Non-pigmented ciliary epithelial cell (primary cell): ENCODE results near the gene GNAL.

Source experiments
- DNase-seq: peaks from one replicate; pipeline ENCODE4 v3.0.0-alpha.2; 2010; ENCODE audit warnings: low read depth

Gene GNAL

GRCh38 chr18:11808001-11808855, 119.2 kb downstream of the GNAL start:
- no peak for DNase-seq

- DNase-seq = no peak
These were observed 120.8 kb downstream of the GNAL start for GRCh38 chr18:11809895-11810294.

- DNase-seq = no peak
These were observed 121.3 kb downstream of the GNAL start for GRCh38 chr18:11810379-11810778.

- DNase-seq = no peak
These were observed 121.9 kb downstream of the GNAL start for GRCh38 chr18:11811009-11811408.

- no peak for DNase-seq
These were observed 128.2 kb downstream of the GNAL start for GRCh38 chr18:11817229-11817628.

- DNase-seq = no peak
These were observed 129.6 kb downstream of the GNAL start for GRCh38 chr18:11818486-11819203.

- DNase-seq = no peak
These were observed 130.9 kb downstream of the GNAL start for GRCh38 chr18:11819938-11820337.

GRCh38 chr18:11820697-11821096, 131.6 kb downstream of the GNAL start:
- no peak for DNase-seq

GRCh38 chr18:11821208-11821607, 132.1 kb downstream of the GNAL start:
- DNase-seq = no peak

- no peak for DNase-seq
These were observed 132.7 kb downstream of the GNAL start for GRCh38 chr18:11821643-11822237.

GRCh38 chr18:11823545-11823944, 134.5 kb downstream of the GNAL start:
- no peak for DNase-seq

- DNase-seq = no peak
These were observed 137.8 kb downstream of the GNAL start for GRCh38 chr18:11826836-11827235.

GRCh38 chr18:11828786-11829432, 139.8 kb downstream of the GNAL start:
- DNase-seq = no peak

- DNase-seq = no peak
These were observed 141.5 kb downstream of the GNAL start for GRCh38 chr18:11830585-11830984.

GRCh38 chr18:11831921-11832320, 142.9 kb downstream of the GNAL start:
- no peak for DNase-seq

- DNase-seq = no peak
These were observed 145.7 kb downstream of the GNAL start for GRCh38 chr18:11834772-11835171.

GRCh38 chr18:11839556-11839955, 150.5 kb downstream of the GNAL start:
- DNase-seq = no peak

- DNase-seq = no peak
These were observed 151.4 kb downstream of the GNAL start for GRCh38 chr18:11840493-11840892.

GRCh38 chr18:11842562-11842961, 153.5 kb downstream of the GNAL start:
- no peak for DNase-seq

GRCh38 chr18:11844436-11844835, 155.4 kb downstream of the GNAL start:
- DNase-seq = no peak

- DNase-seq = no peak
These were observed 156.6 kb downstream of the GNAL start for GRCh38 chr18:11845654-11846053.

GRCh38 chr18:11847811-11848210, 158.7 kb downstream of the GNAL start:
- DNase-seq = no peak

- no peak for DNase-seq
These were observed 160.2 kb downstream of the GNAL start for GRCh38 chr18:11849279-11849678.
